ENCODE data around the gene STK17B.

The STK17B gene

GRCh38 chr2:196200557-196200956 lies 29.2 kb upstream of the STK17B start:
- H3K9me3 ChIP-seq (ENCODE audit: insufficient read depth, low read length, severe bottlenecking) = no peaks in the 10 kb centered on the region
- H2AFZ ChIP-seq (ENCODE audit: low read depth, low read length) = peak overlapping the region; percentile 20; the same call in 1 of the 2 replicates
- no peak overlapping the region for H3K4me2 ChIP-seq (ENCODE audit: insufficient read depth, low read length)
- H3K36me3 ChIP-seq (ENCODE audit: insufficient read depth, low read length) = no peaks in the 10 kb centered on the region
- no peak overlapping the region for H3K27ac ChIP-seq (ENCODE audit: low read length)
- ATAC-seq (ENCODE audit: insufficient read depth, low read depth) = peak; percentile 77
- H3K4me1 ChIP-seq (ENCODE audit: insufficient read depth, low read length) = peaks cover 19% of the 10 kb centered on the region
- H3K27me3 ChIP-seq (ENCODE audit: insufficient read depth, low read length, poor library complexity) = no peaks in the 10 kb centered on the region
- no peaks in the 10 kb centered on the region for H4K20me1 ChIP-seq (ENCODE audit: insufficient read depth, low read length)
- no peaks in the 10 kb centered on the region for H3K79me2 ChIP-seq (ENCODE audit: insufficient read depth, low read length)
- no peak overlapping the region for H3K9ac ChIP-seq (ENCODE audit: low read depth, low read length)
- TF ChIP-seq CTCF (IDR thresholded peaks at IDR 0.05; ENCODE audit: borderline replicate concordance, extremely low read depth, low read length, poor library complexity, severe bottlenecking) (no peak), EZH2 (IDR thresholded peaks at IDR 0.05; ENCODE audit: borderline replicate concordance, low read depth, low read length, severe bottlenecking) (no peak)
- DNase-seq = no peak
- H3K4me3 ChIP-seq (ENCODE audit: low read depth in 1 of 2, low read length in 2 of 2) = no peak overlapping the region

GRCh38 chr2:196195758-196196157 lies 24.4 kb upstream of the STK17B start:
- Histone ChIP-seq H3K4me3 (ENCODE audit: low read depth in 1 of 2, low read length in 2 of 2) (no peak overlapping the region), H3K27ac (ENCODE audit: low read length) (peak overlapping the region; percentile 35; the same call in 1 of the 2 replicates), H3K79me2 (ENCODE audit: insufficient read depth, low read length) (no peaks in the 10 kb centered on the region), H3K27me3 (ENCODE audit: insufficient read depth, low read length, poor library complexity) (no peaks in the 10 kb centered on the region), H3K9ac (ENCODE audit: low read depth, low read length) (no peak overlapping the region), H2AFZ (ENCODE audit: low read depth, low read length) (0 out of 2 replicates have a peak overlapping the region, but pooled peaks have one; percentile 41), H3K4me2 (ENCODE audit: insufficient read depth, low read length) (no peak overlapping the region), H3K4me1 (ENCODE audit: insufficient read depth, low read length) (peaks cover 6% of the 10 kb centered on the region; the same call in 1 of the 2 replicates), H4K20me1 (ENCODE audit: insufficient read depth, low read length) (no peaks in the 10 kb centered on the region), H3K36me3 (ENCODE audit: insufficient read depth, low read length) (no peaks in the 10 kb centered on the region), H3K9me3 (ENCODE audit: insufficient read depth, low read length, severe bottlenecking) (no peaks in the 10 kb centered on the region)
- no peak for DNase-seq
- no peak for ATAC-seq (ENCODE audit: insufficient read depth, low read depth)
- TF ChIP-seq EZH2 (IDR thresholded peaks at IDR 0.05; ENCODE audit: borderline replicate concordance, low read depth, low read length, severe bottlenecking) (no peak), CTCF (IDR thresholded peaks at IDR 0.05; ENCODE audit: borderline replicate concordance, extremely low read depth, low read length, poor library complexity, severe bottlenecking) (no peak)

- H3K4me2 ChIP-seq (ENCODE audit: insufficient read depth, low read length) = no peak overlapping the region
- ATAC-seq (ENCODE audit: insufficient read depth, low read depth) = no peak
These were observed 23.9 kb upstream of the STK17B start for GRCh38 chr2:196195302-196195701.

More at GRCh38 chr2:196195302-196195701, 23.9 kb upstream of the STK17B start:
- no peak for DNase-seq
- H3K9me3 ChIP-seq (ENCODE audit: insufficient read depth, low read length, severe bottlenecking) = no peaks in the 10 kb centered on the region
- no peaks in the 10 kb centered on the region for H4K20me1 ChIP-seq (ENCODE audit: insufficient read depth, low read length)
- H3K4me1 ChIP-seq (ENCODE audit: insufficient read depth, low read length) = peaks cover 2% of the 10 kb centered on the region; the same call in 1 of the 2 replicates
- TF ChIP-seq EZH2 (IDR thresholded peaks at IDR 0.05; ENCODE audit: borderline replicate concordance, low read depth, low read length, severe bottlenecking) (no peak), CTCF (IDR thresholded peaks at IDR 0.05; ENCODE audit: borderline replicate concordance, extremely low read depth, low read length, poor library complexity, severe bottlenecking) (no peak)
- no peak overlapping the region for H3K9ac ChIP-seq (ENCODE audit: low read depth, low read length)
- no peak overlapping the region for H3K4me3 ChIP-seq (ENCODE audit: low read depth in 1 of 2, low read length in 2 of 2)
- H3K36me3 ChIP-seq (ENCODE audit: insufficient read depth, low read length) = no peaks in the 10 kb centered on the region
- no peak overlapping the region for H3K27ac ChIP-seq (ENCODE audit: low read length)
- H3K79me2 ChIP-seq (ENCODE audit: insufficient read depth, low read length) = no peaks in the 10 kb centered on the region
- no peaks in the 10 kb centered on the region for H3K27me3 ChIP-seq (ENCODE audit: insufficient read depth, low read length, poor library complexity)
- no peak overlapping the region for H2AFZ ChIP-seq (ENCODE audit: low read depth, low read length)
